Activated T-cell treated with anti-CD3 and anti-CD28 coated beads, Interleukin-2, amount 50 U/mL, for 24 hours (primary cell): Measurements from ENCODE around the gene C4orf46.
"Not testable (repeated sequence)": the region's sequence is repeated elsewhere in the genome, so short reads cannot be mapped to it uniquely, and the experiment has no call there.

Source experiments
- DNase-seq: peaks from one replicate; pipeline ENCODE4 v3.0.0-alpha.2; 2020
- H3K27ac Mint-ChIP-seq: 2 replicates; pipeline ENCODE4 v1.8.0; 2020; ENCODE audit warnings: mild to moderate bottlenecking, mixed read lengths
- H3K27me3 Mint-ChIP-seq: 2 replicates; pipeline ENCODE4 v1.8.0; 2020; ENCODE audit warnings: mixed read lengths
- H3K36me3 Mint-ChIP-seq: 2 replicates; pipeline ENCODE4 v1.8.0; 2020; ENCODE audit warnings: low read depth, mixed read lengths
- H3K4me1 Mint-ChIP-seq: 2 replicates; pipeline ENCODE4 v1.8.0; 2020; ENCODE audit warnings: low read depth, mixed read lengths
- H3K4me3 Mint-ChIP-seq: 2 replicates; pipeline ENCODE4 v1.8.0; 2020; ENCODE audit warnings: mild to moderate bottlenecking, moderate library complexity, mixed read lengths
- H3K9me3 Mint-ChIP-seq: 2 replicates; pipeline ENCODE4 v1.8.0; 2020; ENCODE audit warnings: mixed read lengths

The C4orf46 gene

DNA sequence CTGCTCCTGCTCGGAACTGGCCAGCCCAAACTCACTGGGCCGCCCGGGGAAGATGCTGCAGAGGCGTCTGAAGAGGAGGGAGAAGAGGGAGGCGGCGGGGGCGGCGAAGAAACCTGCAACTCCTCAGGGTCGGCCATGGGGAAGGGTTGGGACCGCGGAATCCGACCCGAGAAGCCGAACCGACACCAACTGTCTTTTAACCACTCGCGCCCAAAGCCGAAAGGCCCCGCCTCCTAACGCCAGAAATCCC, at the start of gene C4orf46:
TSS of gene C4orf46 (minus strand) at position 223 of the 250 bp plus-strand sequence. CDS start at position 137, 86 bp downstream.
- H3K4me3 Mint-ChIP-seq = peak within 1 kb of the TSS; percentile 99
- no peak for DNase-seq
- H3K27ac Mint-ChIP-seq = peak within 1 kb of the TSS; percentile 99
- H3K9me3 Mint-ChIP-seq = no peaks in the 10 kb centered on the region
- H3K4me1 Mint-ChIP-seq = peaks cover 27% of the 10 kb centered on the region
- H3K36me3 Mint-ChIP-seq = peaks cover 46% of the 10 kb centered on the region
- H3K27me3 Mint-ChIP-seq = no peaks in the 10 kb centered on the region

DNA sequence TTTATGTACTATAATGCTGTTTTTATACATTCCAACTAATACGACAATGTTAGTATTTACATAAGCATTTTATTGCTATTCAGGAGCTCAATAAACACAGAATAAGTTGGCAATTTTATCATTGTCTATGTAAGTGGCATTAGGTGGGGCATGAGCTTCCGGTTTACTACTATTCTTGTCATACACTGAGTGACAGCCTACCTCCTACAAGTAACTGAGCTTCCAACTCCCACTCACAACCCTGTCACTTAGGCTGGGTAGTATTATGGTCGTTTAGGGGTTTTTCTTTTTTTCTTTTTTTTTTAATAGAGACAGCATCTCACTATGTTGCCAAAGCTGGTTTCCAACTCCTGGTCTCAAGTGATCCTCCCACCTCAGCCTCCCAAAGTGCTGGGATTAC, 44.1 kb upstream of the C4orf46 start:
- Mint-ChIP-seq H3K4me3 (no peak overlapping the region), H3K4me1 (peaks cover 22% of the 10 kb centered on the region), H3K36me3 (peaks cover 96% of the 10 kb centered on the region), H3K27me3 (no peaks in the 10 kb centered on the region), H3K9me3 (no peaks in the 10 kb centered on the region), H3K27ac (peak overlapping the region; percentile 42)
- no peak for DNase-seq

GRCh38 chr4:158714937-158715336, 43.2 kb upstream of the C4orf46 start:
- H3K36me3 Mint-ChIP-seq = peaks cover 97% of the 10 kb centered on the region
- peaks cover 17% of the 10 kb centered on the region for H3K4me1 Mint-ChIP-seq
- no peaks in the 10 kb centered on the region for H3K27me3 Mint-ChIP-seq
- DNase-seq = no peak
- H3K4me3 Mint-ChIP-seq = no peak overlapping the region
- no peaks in the 10 kb centered on the region for H3K9me3 Mint-ChIP-seq
- H3K27ac Mint-ChIP-seq = no peak overlapping the region

- not testable (repeated sequence) for H3K4me1 Mint-ChIP-seq, H3K27me3 Mint-ChIP-seq, H3K9me3 Mint-ChIP-seq, H3K4me3 Mint-ChIP-seq, DNase-seq
- peak overlapping the region; percentile 66 for H3K27ac Mint-ChIP-seq
- peaks cover 94% of the 10 kb centered on the region for H3K36me3 Mint-ChIP-seq
Measured at GRCh38 chr4:158712622-158713021, 40.9 kb upstream of the C4orf46 start.

DNA sequence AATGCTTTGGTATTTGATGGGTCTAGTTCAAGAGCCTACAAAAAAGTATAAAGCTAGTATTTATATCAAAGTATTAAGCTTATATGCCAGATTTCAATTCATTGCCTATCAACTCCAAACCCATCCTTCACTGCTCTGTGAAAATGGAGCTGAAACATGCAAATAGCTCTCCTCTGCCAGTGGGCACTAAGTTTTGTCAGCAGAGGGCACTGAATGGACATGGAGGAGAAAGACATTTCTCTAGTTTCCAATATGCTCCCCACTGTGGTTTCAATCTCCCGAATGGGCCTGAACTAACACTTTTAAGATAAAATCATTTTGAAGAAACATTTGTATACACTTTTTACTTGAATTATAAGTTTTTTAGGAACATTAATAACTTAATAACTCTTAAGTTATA, 39.1 kb upstream of the C4orf46 start:
- no peak overlapping the region for H3K4me3 Mint-ChIP-seq
- H3K27ac Mint-ChIP-seq = peak overlapping the region; percentile 44
- peaks cover 95% of the 10 kb centered on the region for H3K36me3 Mint-ChIP-seq
- DNase-seq = no peak
- no peaks in the 10 kb centered on the region for H3K27me3 Mint-ChIP-seq
- H3K4me1 Mint-ChIP-seq = peaks cover 1% of the 10 kb centered on the region
- no peaks in the 10 kb centered on the region for H3K9me3 Mint-ChIP-seq

- H3K9me3 Mint-ChIP-seq = no peaks in the 10 kb centered on the region
- no peaks in the 10 kb centered on the region for H3K4me1 Mint-ChIP-seq
- no peak overlapping the region for H3K27ac Mint-ChIP-seq
- no peak for DNase-seq
- no peak overlapping the region for H3K4me3 Mint-ChIP-seq
- peaks cover 52% of the 10 kb centered on the region for H3K36me3 Mint-ChIP-seq
- no peaks in the 10 kb centered on the region for H3K27me3 Mint-ChIP-seq
Measured at GRCh38 chr4:158704274-158704673, 32.6 kb upstream of the C4orf46 start.

DNA sequence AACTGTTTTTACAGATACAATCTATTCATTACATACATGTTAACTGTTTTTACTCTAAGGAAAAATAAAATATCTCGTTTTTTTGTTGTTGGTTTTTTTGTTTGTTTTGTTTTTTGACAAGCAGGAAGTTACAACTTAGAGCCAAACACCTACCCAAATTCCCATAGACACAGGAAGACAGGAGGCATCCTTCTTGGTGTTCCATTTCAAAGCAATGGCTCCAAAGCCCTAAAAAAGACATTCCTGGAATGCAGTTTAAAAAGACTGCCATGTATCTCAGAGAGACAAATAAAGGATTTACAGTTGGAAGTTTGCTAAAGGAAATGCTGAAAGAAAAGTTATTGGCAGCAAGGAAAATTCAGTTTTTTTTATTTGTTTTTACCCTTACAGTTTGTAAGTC, 17.1 kb upstream of the C4orf46 start:
- DNase-seq = no peak
- Mint-ChIP-seq H3K27ac (no peak overlapping the region), H3K4me1 (no peaks in the 10 kb centered on the region), H3K27me3 (no peaks in the 10 kb centered on the region), H3K4me3 (no peak overlapping the region), H3K9me3 (no peaks in the 10 kb centered on the region), H3K36me3 (peaks cover 43% of the 10 kb centered on the region)

DNA sequence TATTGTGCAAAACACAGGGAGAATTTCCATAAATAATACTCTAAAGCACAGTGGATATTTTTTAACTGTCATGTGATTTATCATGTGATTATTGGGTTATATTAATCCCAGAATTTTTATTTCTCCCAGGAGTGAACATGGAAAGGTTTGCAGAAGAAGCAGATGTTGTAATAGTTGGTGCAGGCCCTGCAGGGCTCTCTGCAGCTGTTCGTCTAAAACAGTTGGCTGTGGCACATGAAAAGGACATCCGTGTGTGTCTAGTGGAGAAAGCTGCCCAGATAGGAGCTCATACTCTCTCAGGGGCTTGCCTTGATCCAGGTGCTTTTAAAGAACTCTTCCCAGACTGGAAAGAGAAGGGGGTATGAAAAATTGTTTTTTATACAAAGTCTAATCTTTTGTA, 10.4 kb upstream of the C4orf46 start:
- Mint-ChIP-seq H3K9me3 (no peaks in the 10 kb centered on the region), H3K27me3 (no peaks in the 10 kb centered on the region), H3K4me1 (no peaks in the 10 kb centered on the region), H3K36me3 (peaks cover 50% of the 10 kb centered on the region), H3K27ac (no peak overlapping the region), H3K4me3 (no peak overlapping the region)
- DNase-seq = no peak

DNA sequence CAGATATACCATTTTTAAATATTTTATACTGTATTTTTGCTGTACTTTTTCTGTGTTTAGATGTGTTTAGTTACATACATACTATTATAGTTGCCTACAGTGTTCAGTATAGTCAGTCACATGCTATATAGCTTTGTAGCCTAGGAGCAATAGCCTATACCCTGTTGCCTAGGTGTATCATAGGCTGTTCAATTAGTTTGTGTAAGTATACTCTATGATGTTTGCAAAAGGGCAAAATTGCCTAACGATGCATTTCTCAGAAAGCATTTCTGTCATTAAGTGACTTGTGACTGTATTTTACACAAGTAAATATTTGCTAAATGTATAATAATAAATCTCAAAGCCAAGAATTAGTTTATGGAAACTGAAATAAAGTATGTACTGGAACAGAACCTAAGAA, 9.9 kb upstream of the C4orf46 start:
- no peaks in the 10 kb centered on the region for H3K4me1 Mint-ChIP-seq
- peaks cover 46% of the 10 kb centered on the region for H3K36me3 Mint-ChIP-seq
- no peak overlapping the region for H3K27ac Mint-ChIP-seq
- no peak overlapping the region for H3K4me3 Mint-ChIP-seq
- no peak for DNase-seq
- no peaks in the 10 kb centered on the region for H3K9me3 Mint-ChIP-seq
- no peaks in the 10 kb centered on the region for H3K27me3 Mint-ChIP-seq

- Mint-ChIP-seq H3K27ac (no peak overlapping the region), H3K27me3 (no peaks in the 10 kb centered on the region), H3K9me3 (no peaks in the 10 kb centered on the region), H3K4me1 (peaks cover 5% of the 10 kb centered on the region), H3K36me3 (peaks cover 32% of the 10 kb centered on the region), H3K4me3 (no peak overlapping the region)
- DNase-seq = no peak
Measured at GRCh38 chr4:158678767-158679166, 7.1 kb upstream of the C4orf46 start.

DNA sequence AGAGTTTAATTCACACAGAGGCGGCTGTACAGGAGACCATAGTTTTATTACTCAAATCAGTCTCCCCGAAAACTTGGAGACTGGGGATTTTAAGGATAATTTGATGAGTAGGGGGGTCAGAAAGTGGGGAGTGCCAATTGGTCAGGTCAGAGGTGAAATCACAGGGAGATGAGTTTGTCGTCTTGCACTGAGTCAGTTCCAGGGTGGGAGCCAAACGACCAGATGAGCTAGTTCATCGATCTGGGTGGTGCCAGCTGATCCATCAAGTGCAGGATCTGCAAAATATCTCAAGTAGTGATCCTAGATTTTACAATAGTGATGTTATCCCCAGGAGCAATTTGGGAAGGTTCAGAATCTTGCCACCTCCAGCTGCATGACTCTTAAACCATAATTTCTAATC, 4.4 kb upstream of the C4orf46 start:
- Mint-ChIP-seq H3K27ac (no peak overlapping the region), H3K4me3 (no peak overlapping the region), H3K27me3 (no peaks in the 10 kb centered on the region), H3K36me3 (peaks cover 29% of the 10 kb centered on the region), H3K9me3 (no peaks in the 10 kb centered on the region), H3K4me1 (peaks cover 13% of the 10 kb centered on the region)
- DNase-seq = no peak

GRCh38 chr4:158673633-158674032, 1.9 kb upstream of the C4orf46 start:
- no peak for DNase-seq

DNA sequence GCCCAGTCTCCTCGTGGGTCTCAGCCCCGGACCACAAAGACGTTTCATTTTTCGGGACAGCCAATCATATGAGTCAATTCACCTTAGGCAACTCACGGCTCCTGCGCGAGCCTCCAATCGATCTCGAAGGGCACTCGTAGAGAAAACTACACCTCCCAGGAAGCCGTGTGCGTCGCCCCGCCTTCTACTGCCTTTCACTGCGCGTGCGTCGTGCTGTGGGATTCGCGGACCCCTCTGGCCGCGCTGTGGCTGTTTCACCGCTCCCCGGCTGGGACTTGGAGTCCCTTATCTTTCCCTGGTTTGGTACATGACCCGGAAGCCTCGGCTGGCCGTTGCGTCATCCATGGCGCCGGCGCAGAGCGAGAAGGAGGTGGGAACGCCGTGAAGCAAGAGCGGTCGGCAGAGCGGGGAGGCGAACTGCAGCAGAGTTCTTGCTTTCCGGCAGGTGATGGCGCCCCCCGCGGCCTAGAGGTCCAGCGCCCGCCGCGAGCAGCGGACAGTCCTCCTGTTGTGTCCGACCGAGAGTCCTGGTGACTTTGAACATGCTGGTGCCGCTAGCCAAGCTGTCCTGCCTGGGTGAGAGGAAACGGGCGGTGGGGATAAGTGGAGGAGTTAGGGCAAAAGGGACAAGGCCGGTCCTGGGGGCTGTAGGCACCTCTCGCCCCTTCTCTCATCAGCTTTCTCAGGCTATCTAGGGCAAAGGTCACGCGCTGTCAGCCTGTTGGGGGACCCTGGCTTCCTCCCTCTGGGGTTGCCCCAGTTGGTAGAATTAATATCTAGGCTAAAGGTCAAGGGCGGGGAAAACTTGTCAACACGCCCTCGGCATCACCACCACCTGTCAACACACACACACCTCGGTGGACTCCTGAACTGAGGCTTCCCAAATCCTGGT, 474 bp upstream of the C4orf46 start, which contains the start of gene ETFDH:
TSS of gene ETFDH (plus strand) at position 382 of the 892 bp plus-strand sequence. CDS start at position 543, 161 bp downstream.
- H3K4me3 Mint-ChIP-seq = peak within 1 kb of the TSS; percentile 99
- H3K9me3 Mint-ChIP-seq = no peaks in the 10 kb centered on the region
- DNase-seq = peak; percentile 98
- peaks cover 41% of the 10 kb centered on the region for H3K36me3 Mint-ChIP-seq
- H3K27me3 Mint-ChIP-seq = no peaks in the 10 kb centered on the region
- peak within 1 kb of the TSS; percentile 99 for H3K27ac Mint-ChIP-seq
- H3K4me1 Mint-ChIP-seq = peaks cover 27% of the 10 kb centered on the region

More at GRCh38 chr4:158673633-158674032, 1.9 kb upstream of the C4orf46 start:
- Mint-ChIP-seq H3K9me3 (no peaks in the 10 kb centered on the region), H3K27me3 (no peaks in the 10 kb centered on the region), H3K36me3 (peaks cover 34% of the 10 kb centered on the region), H3K4me3 (no peak overlapping the region), H3K27ac (no peak overlapping the region), H3K4me1 (peaks cover 27% of the 10 kb centered on the region)

GRCh38 chr4:158670975-158671664, 567 bp downstream of the C4orf46 start:
- Mint-ChIP-seq H3K27me3 (no peaks in the 10 kb centered on the region), H3K36me3 (peaks cover 50% of the 10 kb centered on the region), H3K4me3 (peak overlapping the region; percentile 99), H3K9me3 (no peaks in the 10 kb centered on the region), H3K4me1 (peaks cover 27% of the 10 kb centered on the region), H3K27ac (peak overlapping the region; percentile 99)
- no peak for DNase-seq

GRCh38 chr4:158669310-158669709, 2.4 kb downstream of the C4orf46 start:
- Mint-ChIP-seq H3K9me3 (no peaks in the 10 kb centered on the region), H3K27me3 (no peaks in the 10 kb centered on the region), H3K4me1 (peaks cover 23% of the 10 kb centered on the region), H3K4me3 (peak overlapping the region; percentile 23), H3K36me3 (peaks cover 53% of the 10 kb centered on the region), H3K27ac (no peak overlapping the region)
- no peak for DNase-seq
